Spleen (tissue), 11 donors: ENCODE results near the gene TTLL11. TPM values are rescaled to one million over a fixed set of nuclear protein-coding genes. Genes with fewer than 3 reads are reported as not detected.

Experiments used
- DNase-seq: peaks from one replicate; pipeline ENCODE4 v3.0.0-alpha.2; 2020
- H3K27ac ChIP-seq, 8 donors: fragments of 200-600 bp; sonication (generic) in 7 of 8; 1 replicate in 4 of 8; 2 replicates in 4 of 8; pipeline versions ENCODE4 v1.5.0 to v1.8.0; 2016 to 2021; ENCODE audit warnings: inconsistent platforms in 4 of 8, mild to moderate bottlenecking in 4 of 8, moderate library complexity in 1 of 8
- H3K27me3 ChIP-seq, 7 donors: fragments of 200-600 bp; sonication (generic) in 6 of 7; replicated peaks in 1 of 7; 1 replicate in 4 of 7; 2 replicates in 3 of 7; pipeline versions ENCODE4 v1.5.0 to v1.8.0; 2016 to 2021; ENCODE audit warnings: inconsistent platforms in 3 of 7, mild to moderate bottlenecking in 1 of 7
- H3K36me3 ChIP-seq, 6 donors: fragments of 200-600 bp; sonication (generic) in 5 of 6; 1 replicate in 4 of 6; 2 replicates in 2 of 6; pipeline versions ENCODE4 v1.5.0 to v1.8.0; 2016 to 2021; ENCODE audit warnings: inconsistent platforms in 2 of 6
- H3K4me1 ChIP-seq, 6 donors: fragments of 200-600 bp; sonication (generic) in 5 of 6; 1 replicate in 3 of 6; 2 replicates in 3 of 6; pipeline versions ENCODE4 v1.5.0 to v1.8.0; 2016 to 2021; ENCODE audit warnings: inconsistent platforms in 3 of 6
- H3K4me3 ChIP-seq, 8 donors: fragments of 200-600 bp; sonication (generic) in 7 of 8; 1 replicate in 4 of 8; 2 replicates in 4 of 8; pipeline versions ENCODE4 v1.5.0 to v1.8.0; 2016 to 2021; ENCODE audit warnings: inconsistent platforms in 4 of 8, mild to moderate bottlenecking in 4 of 8, moderate library complexity in 2 of 8
- H3K9me3 ChIP-seq, 8 donors: fragments of 200-600 bp; sonication (generic) in 7 of 8; 1 replicate in 4 of 8; 2 replicates in 4 of 8; pipeline versions ENCODE4 v1.5.0 to v1.8.0; 2016 to 2021; ENCODE audit warnings: inconsistent platforms in 4 of 8
- POLR2A ChIP-seq, 3 donors: fragments of 450-650 bp; IDR thresholded peaks; one replicate each; pipeline ENCODE4 v1.5.1; 2017; ENCODE audit warnings: antibody characterized with exemption in 3 of 3, mild to moderate bottlenecking in 1 of 3
- POLR2AphosphoS5 ChIP-seq, 3 donors: sonication (generic); formaldehyde crosslinking; IDR thresholded peaks; one replicate each; pipeline ENCODE4 v1.5.1; 2017; ENCODE audit warnings: antibody characterized with exemption in 3 of 3
- WGBS, 5 donors: extraction: QIAGEN DNeasy Blood & Tissue Kit in 3 of 5; methylation state at CpG; one replicate each; pipeline versions ENCODE4 v1.1.5 to v1.1.7; 2013 to 2018; 5-methylcytosine and 5-hydroxymethylcytosine counted together
- intact Hi-C: fragments of 100-400 bp; cut with DNase I; formaldehyde crosslinking; loops from one replicate; pipeline ENCODE4 v1.15.0; 2023; ENCODE audit warnings: low total_unique reads
- polyA plus RNA-seq, 3 donors: library from polyadenylated mRNA; stranded (reverse); fragments of 200-250 nt; gene quantifications; one replicate each; pipeline ENCODE4 v1.2.1, GENCODE V29; 2013
- total RNA-seq, 7 donors: library from RNA; depleted of rRNA in 3 of 7; stranded (reverse); fragments of >200 nt in 3 of 7; fragmentation: NEBNext Ultra II Directional in 4 of 7; extraction: Animal tissue kit (Norgen Biotek cat#: 25700) in 4 of 7; gene quantifications; one replicate each; pipeline versions ENCODE4 v1.1.0 to v1.2.1, GENCODE V29; 2016 to 2021
- TF ChIP-seq, protein P1 (sequence below), 11 experiments: fragments of 200-600 bp in 7 of 11; fragments of 450-650 bp in 4 of 11; sonication (generic) in 4 of 11; IDR thresholded peaks in 8 of 11; conservative IDR thresholded peaks in 3 of 11; 1 replicate in 7 of 11; 2 replicates in 4 of 11; pipeline versions ENCODE4 v1.4.0 to v1.8.0; 2016 to 2021; ENCODE audit warnings: antibody characterized with exemption in 11 of 11, inconsistent platforms in 4 of 11, mild to moderate bottlenecking in 1 of 11
- donor health status: healthy with polysubstance abuse.
- donor health status: DM: no; HTN: no; CAD: no; lungs with moderate emphysema.
- donor health status: DM: no; HTN: no; CAD: no.
- donor health status: Bipolar disorder and iron deficiency.
- donor health status: healthy.
- donor health status: DM: no; HTN: no; CAD: no.
- donor health status: DM: yes; HTN: yes; CAD: no.

The TTLL11 gene
- total and polyA plus RNA-seq, 10 donors, result 1.6 to 12.8 (median 7.3) TPM

DNA sequence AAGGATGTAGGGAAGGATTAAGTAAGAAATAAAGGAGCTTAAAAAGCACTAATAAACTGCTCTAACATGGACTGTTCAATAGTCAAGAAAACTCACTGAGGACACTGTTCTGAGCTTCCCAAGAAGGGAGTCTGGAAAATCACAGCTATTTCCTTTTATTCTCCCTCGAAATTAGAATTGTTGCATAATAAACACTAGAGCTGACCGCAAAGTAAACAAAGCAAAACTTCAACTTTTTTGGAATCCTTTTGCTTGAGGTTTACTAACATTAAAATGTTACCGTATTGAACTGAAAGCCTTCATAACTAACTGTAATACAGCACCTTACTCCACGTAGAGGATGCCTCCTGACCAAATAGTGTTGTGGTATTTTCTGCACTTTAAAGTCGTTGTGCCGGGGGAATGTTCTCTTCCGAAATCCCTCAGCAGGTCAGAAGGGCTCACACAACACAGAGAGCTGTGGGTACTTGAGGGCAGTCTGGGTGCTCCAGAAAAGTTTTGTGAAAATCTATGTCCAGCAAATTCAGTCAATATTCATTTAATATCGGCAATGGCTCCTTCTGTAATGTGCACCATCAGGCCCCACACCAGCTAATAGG, 59.2 kb downstream of the TTLL11 start:
- Histone ChIP-seq H3K4me1 (peaks cover 0 to 16% (median 3%) of the 10 kb centered on the region in 6 donors), H3K36me3 (peaks cover 0 to 38% (median 9%) of the 10 kb centered on the region in 6 donors), H3K4me3 (no peak overlapping the region), H3K27me3 (no peaks in the 10 kb centered on the region), H3K27ac (no peak overlapping the region), H3K9me3 (no peaks in the 10 kb centered on the region)
- DNase-seq, result no peak
- intact Hi-C loops, result no loop called here
- TF ChIP-seq POLR2A (IDR thresholded peaks at IDR 0.05), result no peak
- TF ChIP-seq, protein P1, sequence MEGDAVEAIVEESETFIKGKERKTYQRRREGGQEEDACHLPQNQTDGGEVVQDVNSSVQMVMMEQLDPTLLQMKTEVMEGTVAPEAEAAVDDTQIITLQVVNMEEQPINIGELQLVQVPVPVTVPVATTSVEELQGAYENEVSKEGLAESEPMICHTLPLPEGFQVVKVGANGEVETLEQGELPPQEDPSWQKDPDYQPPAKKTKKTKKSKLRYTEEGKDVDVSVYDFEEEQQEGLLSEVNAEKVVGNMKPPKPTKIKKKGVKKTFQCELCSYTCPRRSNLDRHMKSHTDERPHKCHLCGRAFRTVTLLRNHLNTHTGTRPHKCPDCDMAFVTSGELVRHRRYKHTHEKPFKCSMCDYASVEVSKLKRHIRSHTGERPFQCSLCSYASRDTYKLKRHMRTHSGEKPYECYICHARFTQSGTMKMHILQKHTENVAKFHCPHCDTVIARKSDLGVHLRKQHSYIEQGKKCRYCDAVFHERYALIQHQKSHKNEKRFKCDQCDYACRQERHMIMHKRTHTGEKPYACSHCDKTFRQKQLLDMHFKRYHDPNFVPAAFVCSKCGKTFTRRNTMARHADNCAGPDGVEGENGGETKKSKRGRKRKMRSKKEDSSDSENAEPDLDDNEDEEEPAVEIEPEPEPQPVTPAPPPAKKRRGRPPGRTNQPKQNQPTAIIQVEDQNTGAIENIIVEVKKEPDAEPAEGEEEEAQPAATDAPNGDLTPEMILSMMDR (IDR thresholded peaks at IDR 0.05 in 8 of 11, conservative IDR thresholded peaks at IDR 0.05 in 3 of 11), result no peak
- no peak for TF ChIP-seq POLR2AphosphoS5 (IDR thresholded peaks at IDR 0.05)
- WGBS, 5 donors, result 82 to 90% (median 88%) methylated on average over 8 of the region's 8 CpGs

DNA sequence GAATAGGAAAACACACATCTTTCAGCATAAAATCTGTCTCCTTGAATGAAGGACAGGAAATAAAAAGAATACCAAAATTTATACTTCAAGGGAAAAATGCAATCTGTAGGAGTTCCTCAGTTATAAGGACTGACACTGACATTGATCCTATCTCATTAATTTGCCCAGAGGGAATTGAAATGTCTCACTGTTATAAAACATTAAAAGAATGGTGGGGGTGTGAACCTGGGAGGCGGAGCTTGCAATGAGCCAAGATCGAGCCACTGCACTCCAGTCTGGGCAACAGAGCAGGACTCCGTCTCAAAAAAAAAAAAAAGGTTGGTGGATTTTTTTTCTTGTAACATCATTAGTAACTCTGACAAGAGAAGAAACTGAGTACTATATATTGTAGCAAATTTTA, 60.8 kb downstream of the TTLL11 start:
- Histone ChIP-seq H3K27ac (no peak overlapping the region), H3K4me1 (peaks cover 0 to 16% (median 3%) of the 10 kb centered on the region in 6 donors), H3K36me3 (peaks cover 0 to 23% (median under 1%) of the 10 kb centered on the region in 6 donors), H3K27me3 (no peaks in the 10 kb centered on the region), H3K9me3 (peaks cover 0 to 8% (median 0%) of the 10 kb centered on the region in 8 donors), H3K4me3 (no peak overlapping the region)
- TF ChIP-seq, protein P1 (IDR thresholded peaks at IDR 0.05 in 8 of 11, conservative IDR thresholded peaks at IDR 0.05 in 3 of 11), result no peak
- TF ChIP-seq POLR2A (IDR thresholded peaks at IDR 0.05), result no peak
- TF ChIP-seq POLR2AphosphoS5 (IDR thresholded peaks at IDR 0.05), result no peak
- intact Hi-C loops, result no loop called here
- 62 to 87% (median 75%) methylated on average over 3 of the region's 3 CpGs for WGBS, 5 donors
- DNase-seq, result no peak

DNA sequence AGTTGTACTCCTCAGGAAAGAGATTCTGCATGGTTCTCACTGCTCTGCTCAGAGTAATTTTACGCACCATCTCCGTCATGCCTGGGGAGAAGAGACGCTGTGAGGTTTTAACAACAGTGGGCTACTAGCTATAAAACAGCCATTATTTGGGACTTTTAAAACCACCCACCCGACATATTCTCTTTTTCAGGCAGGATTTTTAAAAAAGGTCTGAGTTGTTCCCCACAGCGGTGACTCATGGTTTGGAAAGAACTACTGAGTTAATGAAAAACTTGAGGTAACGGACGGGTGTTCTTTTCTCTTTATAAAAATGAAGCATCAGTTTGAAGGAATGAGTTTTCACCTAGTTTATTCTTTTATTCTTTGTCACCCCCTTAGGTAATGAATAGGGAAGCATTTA, 61.3 kb downstream of the TTLL11 start:
- 93 to 97% (median 95%) methylated on average over 7 of the region's 7 CpGs for WGBS, 5 donors
- DNase-seq, result no peak
- Histone ChIP-seq H3K27ac (no peak overlapping the region), H3K4me3 (no peak overlapping the region), H3K9me3 (peaks cover 0 to 8% (median 0%) of the 10 kb centered on the region in 8 donors), H3K36me3 (peaks cover 0 to 17% (median 0%) of the 10 kb centered on the region in 6 donors), H3K4me1 (peaks cover 0 to 16% (median 3%) of the 10 kb centered on the region in 6 donors), H3K27me3 (no peaks in the 10 kb centered on the region)
- intact Hi-C loops, result no loop called here
- TF ChIP-seq, protein P1 (IDR thresholded peaks at IDR 0.05 in 8 of 11, conservative IDR thresholded peaks at IDR 0.05 in 3 of 11), result no peak
- TF ChIP-seq POLR2AphosphoS5 (IDR thresholded peaks at IDR 0.05) (no peak), POLR2A (IDR thresholded peaks at IDR 0.05) (no peak)

DNA sequence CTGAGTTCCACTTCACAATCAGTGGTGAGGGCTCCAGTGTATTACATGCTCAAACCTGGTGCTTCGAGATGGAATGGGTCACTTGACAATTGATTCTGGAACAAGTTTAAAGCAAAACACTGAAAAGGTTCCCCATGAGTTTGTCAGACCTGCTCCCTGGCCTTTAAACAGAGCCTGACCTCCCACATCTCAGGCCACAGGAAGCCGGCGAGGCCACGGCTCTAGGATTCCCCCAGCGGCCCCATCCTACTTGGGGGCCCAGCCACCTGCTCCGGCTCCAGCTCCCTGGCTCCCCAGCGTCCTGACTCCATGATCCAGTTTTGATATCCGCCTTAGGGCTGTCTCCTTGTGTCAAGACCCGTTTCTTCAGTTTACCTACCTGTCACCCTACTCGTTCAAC, 62.0 kb downstream of the TTLL11 start:
- no peak overlapping the region for H3K4me3 ChIP-seq
- 79 to 81% (median 79%) methylated on average over 10 of the region's 10 CpGs for WGBS, 5 donors
- no peaks in the 10 kb centered on the region for H3K27me3 ChIP-seq
- peaks cover 0 to 14% (median 0%) of the 10 kb centered on the region in 6 donors for H3K36me3 ChIP-seq
- DNase-seq, result no peak
- peaks cover 0 to 8% (median 0%) of the 10 kb centered on the region in 8 donors for H3K9me3 ChIP-seq
- TF ChIP-seq POLR2A (IDR thresholded peaks at IDR 0.05) (no peak), POLR2AphosphoS5 (IDR thresholded peaks at IDR 0.05) (no peak)
- TF ChIP-seq, protein P1 (IDR thresholded peaks at IDR 0.05 in 8 of 11, conservative IDR thresholded peaks at IDR 0.05 in 3 of 11), result no peak
- peaks cover 0 to 16% (median 3%) of the 10 kb centered on the region in 6 donors for H3K4me1 ChIP-seq
- H3K27ac ChIP-seq, result no peak overlapping the region
- intact Hi-C loops, result no loop called here
